CD4-positive, alpha-beta T cell treated with Interleukin-17A for 1 hour (primary cell): ENCODE data around the gene IQSEC3.
A peak's percentile ranks its signal among the peaks of the same experiment; 100 is the strongest.
"Not testable (repeated sequence)": the region's sequence is repeated elsewhere in the genome, so short reads cannot be mapped to it uniquely, and the experiment has no call there.

ENCODE experiments used
- DNase-seq: peaks from one replicate; pipeline ENCODE4 v3.0.0-alpha.2; 2020

Gene IQSEC3

GRCh38 chr12:115518-115917, 49.0 kb downstream of the IQSEC3 start:
- no peak for DNase-seq

DNA sequence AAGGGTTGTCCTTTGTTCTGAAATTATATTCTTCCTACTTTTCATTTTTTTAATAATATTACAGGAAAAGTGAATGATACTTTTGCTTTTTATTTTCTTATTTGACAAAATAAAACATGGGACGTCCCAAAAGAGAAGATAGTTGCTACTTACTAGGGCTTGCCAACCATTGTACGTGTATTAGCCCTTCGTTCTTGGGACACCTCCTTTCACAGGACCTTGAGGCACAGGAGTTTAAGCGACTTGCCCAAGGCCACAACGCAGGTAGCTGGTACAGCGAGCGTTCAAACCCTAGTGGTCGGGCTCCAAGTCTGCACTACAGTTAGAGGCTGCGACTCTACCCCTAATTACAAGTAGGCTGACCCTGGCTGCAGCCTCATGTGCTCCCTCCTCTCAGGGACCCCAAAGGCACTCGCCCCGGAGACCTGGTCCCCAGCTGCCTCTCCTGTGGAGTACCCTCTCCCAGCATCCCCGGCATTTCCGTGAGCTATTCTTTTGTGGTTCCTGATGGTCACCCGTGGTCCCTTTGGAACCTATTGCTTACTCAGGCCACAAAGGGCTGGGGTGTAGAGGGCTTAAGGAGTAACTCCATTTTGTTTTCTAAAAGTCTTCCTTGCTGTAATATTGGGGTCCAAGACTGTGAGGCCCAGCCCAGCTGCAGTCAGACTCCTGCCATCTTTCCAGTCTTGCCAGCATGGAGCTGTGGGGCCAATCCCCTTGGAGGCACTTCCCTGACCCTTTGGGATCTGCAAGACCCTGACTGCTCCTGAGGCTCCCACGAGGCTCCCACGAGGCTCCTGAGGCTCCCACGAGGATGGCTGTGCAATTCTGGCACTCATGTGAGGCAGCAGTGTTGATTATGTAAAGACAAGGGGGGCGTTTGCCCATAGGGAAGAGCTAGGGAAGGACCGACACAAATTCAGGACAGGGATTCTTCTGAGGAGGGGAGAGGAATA, 49.7 kb downstream of the IQSEC3 start:
- DNase-seq: no peak

GRCh38 chr12:117311-117710, 50.7 kb downstream of the IQSEC3 start:
- no peak for DNase-seq

DNA sequence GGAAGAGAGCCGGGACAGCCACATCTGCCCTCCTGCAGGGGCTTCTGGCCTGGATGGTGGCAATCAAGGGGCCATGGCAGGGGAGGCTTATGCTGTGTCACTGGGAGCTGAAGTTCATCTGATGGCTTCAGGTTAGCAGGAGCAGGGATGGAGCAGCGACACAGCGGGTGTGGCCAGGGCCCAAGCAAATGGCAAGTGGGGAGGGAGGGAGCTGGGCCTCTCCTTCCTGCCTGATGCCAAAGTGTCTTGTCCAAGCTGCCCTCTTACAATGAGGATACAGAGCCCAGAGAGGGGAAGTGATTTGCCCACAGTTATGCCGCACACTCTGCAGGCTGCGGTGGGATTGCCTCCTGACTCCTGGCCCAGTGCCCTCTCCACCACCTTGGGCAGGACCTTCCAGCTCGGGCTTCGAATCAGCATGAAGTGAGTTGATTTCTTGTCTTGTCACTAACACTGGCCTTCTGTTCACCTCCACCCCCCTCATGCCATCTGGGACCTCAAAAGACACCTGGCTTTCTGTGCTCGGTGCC, 51.3 kb downstream of the IQSEC3 start:
- DNase-seq: no peak

GRCh38 chr12:118591-118990, 52.0 kb downstream of the IQSEC3 start:
- DNase-seq: no peak

DNA sequence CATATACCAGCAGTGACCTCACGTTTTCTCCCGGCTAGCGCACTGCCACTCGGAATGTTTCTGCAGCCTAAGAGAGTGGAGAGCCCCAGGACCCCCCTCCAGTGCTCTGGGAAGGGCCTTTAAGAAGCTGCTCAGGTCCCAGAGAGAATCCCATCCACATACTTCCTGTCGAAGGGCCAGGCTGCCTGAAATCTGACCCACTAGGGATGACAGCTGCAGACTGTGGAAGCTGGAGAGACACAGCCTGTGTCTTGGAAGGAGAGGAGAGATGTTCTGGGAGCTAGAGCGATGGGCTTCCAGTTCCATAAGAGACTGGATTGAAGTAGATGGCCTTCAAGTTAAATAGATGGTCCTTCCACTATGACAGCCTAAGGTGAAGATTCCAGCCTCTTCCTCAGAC, 54.4 kb downstream of the IQSEC3 start:
- DNase-seq: no peak

DNA sequence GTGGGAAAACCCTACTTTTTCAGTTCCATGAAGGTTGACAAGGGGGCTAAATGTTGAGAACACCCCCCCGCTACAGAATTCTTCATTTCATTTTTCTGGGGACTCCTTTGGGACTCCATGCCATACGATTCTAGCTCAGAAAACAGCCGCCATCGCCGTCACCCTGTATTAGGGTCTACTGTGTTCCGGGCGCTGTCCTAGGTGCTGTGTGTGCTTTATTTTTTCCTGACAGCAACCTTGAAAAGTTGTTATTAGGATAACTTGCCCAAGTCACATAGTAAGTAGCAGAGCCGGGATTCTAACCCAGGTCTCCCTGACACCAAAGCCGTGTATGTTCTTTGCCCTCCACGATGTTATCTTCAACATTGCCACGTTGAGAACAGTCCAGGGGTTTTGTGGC, 55.1 kb downstream of the IQSEC3 start:
- no peak for DNase-seq

GRCh38 chr12:125075-125474, 58.5 kb downstream of the IQSEC3 start:
- DNase-seq: no peak

GRCh38 chr12:125566-125965, 59.0 kb downstream of the IQSEC3 start:
- no peak for DNase-seq

- peak; percentile 15 for DNase-seq
These were observed 61.5 kb downstream of the IQSEC3 start for GRCh38 chr12:128079-128478.

DNA sequence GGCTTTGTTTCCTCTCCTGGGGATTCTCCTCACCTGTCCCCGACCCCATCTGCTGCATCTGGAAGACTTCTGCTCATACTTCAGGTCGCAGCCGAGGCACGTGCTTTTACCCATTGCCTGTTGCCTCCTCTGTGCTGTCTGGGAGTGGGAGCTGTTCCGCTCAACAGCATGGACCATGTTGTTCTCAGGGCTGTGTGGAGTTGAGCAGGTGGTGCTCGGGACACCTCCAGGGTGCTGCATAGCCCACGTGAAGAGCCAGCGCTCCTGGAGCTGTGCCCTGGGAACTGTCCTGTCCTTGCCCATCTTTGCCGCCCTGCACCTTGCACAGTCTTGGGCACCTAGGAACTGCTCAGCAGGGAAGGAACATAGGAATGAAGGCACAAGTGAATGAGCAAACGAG, 62.4 kb downstream of the IQSEC3 start:
- DNase-seq: no peak

DNA sequence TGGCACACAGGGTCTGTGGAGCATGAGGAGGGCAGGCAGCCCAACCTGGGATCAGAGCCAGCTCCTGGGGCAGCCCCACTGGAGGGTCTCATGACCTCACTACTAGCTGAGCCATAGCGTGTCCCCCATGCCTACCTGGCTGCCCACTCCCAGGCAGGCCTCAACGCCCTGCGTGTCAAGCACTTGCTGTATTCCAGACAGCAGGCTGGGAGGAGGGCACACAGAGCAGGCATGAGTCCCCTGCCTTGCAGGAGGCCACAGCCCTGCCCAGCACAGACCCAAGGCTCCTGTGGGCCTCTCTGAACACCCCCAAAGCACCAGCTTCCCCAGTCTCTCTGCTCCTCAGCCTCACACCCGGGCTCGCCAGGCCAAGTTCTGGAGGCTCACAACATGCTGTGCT, 64.0 kb downstream of the IQSEC3 start:
- no peak for DNase-seq

DNA sequence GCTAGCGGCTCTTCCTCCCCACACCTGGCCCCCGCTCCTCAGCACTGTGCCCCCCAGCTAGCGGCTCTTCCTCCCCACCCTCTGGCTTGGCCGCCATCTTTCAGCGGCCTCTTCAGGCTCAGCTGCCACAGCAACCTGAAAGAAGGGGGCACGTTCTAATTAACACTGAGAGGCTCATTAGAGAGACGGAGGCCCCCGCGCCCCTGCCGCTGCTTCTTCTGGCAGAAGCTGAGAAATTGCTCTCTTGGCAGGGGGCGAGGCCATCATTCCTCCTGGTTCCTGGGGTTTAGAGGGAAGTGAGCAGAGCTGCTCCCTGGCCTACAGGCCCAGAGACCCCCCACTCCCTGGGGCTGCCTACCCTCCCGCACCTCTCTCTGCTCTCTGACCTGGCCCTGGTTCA, 64.4 kb downstream of the IQSEC3 start:
- no peak for DNase-seq

DNA sequence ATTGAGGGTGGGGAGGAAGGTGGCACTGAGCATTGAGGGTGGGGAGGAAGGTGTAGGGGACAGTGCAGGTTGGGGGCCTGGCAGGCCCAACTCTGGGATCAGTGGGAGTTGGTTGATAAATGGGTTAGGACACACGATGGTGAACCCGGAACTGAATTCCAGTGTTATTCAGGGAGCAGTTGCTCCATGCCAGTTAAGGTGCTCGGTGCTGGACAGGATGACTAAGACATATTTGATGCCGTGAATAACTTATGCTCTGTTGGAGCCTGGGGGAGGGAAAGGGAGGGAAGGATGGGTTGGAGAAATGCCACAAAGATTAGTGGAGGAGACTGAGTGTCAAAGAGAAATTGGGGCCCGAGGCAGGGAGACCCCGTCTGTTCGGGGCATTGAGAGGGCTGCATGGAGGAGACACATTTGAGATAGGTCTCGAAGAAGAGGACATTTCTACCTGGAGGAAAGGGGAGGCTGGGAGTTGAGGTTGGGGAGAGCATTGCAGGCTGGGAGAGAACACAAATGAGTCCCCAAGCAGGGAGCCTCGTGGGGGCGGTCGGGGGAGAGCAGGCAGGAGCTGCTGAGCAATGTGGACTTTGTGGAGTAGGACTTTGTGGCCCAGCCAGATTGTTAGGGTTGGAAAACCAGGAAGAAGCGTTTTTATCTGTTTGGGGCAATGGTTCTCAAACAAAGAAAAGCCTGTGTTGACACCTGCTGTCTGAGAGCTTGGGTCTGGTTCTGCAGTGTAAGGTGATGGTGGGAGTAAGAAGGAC, 65.3 kb downstream of the IQSEC3 start:
- DNase-seq: no peak

- DNase-seq: not testable (repeated sequence)
These were observed 67.2 kb downstream of the IQSEC3 start for GRCh38 chr12:133616-134232.

DNA sequence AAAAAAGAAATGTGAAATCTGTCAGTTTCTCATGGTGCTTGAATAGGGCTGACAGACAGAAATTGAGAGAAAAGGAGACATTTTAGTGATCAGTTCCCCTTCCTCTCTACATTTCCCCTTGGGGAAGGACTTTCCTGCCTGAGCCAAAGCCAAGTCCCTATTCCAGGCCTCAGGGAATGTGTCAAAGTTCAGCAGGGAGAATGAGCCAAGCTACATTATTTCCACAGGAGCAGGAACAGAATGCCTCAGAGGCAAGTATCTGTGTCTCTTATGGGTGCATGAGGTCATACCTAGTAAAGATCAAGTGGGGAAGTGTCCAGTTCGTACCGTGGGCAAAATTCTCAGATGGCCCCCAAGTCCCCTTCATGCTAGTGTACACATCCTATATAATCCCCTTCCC, 68.6 kb downstream of the IQSEC3 start:
- no peak for DNase-seq

DNA sequence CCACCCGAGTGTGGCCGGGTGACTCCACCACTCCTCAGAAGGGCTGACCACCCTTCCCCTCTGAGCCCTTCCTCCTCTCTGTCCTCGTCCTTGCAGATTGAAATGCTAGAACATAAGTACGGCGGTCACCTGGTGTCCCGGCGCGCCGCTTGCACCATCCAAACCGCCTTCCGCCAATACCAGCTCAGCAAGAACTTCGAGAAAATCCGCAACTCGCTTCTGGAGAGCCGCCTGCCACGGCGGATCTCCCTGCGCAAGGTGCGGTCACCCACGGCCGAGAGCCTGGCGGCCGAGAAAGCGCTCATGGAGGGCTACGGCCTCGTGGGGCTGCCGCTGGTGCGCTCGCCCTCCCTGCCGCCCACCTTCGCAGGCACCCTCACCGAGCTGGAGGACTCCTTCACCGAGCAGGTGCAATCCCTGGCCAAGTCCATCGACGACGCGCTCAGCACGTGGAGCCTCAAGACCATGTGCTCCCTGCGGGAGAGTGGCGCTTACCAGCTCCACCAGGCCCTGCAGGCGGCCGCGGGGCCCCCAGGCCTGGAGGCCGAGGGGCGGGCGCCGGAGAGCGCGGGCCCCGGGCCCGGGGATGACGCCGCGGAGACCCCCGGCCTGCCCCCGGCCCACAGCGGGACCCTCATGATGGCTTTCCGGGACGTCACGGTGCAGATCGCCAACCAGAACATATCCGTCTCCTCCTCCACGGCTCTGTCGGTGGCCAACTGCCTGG, 71.8 kb downstream of the IQSEC3 start:
- no peak for DNase-seq

GRCh38 chr12:138898-139534, 72.4 kb downstream of the IQSEC3 start:
- no peak for DNase-seq

- no peak for DNase-seq
These were observed 73.0 kb downstream of the IQSEC3 start for GRCh38 chr12:139585-139984.

- DNase-seq: no peak
These were observed 73.6 kb downstream of the IQSEC3 start for GRCh38 chr12:140162-140561.

DNA sequence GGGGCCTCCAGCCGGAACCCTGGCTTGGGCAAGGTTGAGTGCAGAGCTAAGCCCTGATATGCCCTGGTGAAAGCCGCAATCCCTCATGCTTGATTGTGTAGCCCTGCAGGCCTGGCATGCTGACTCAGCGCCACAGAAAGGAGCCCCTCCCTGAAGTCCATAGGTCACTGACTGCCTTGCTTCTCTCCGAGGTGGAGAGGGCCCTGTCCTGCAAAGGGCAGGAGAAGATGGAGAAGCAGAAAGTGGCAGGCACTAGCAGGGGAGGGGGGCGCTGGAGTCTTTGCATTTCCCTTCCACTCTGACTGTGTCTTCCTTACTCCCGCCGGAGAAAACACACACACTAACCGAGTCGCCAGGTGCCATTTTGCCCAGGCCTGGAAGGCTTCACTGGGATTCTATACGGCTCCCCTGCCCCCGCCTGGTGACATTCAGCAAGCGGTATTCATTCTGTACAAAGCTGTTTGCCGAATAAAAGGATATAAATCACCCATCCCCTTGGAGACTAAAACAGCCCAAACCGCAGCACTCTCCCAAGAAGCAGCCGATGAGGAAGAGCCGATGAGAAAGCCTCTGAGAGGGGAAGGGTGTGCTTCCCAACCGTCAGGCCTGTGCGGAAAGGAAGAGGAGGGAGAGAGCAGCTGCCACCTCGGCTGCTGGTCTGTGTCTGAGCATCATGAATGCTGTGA, 77.5 kb downstream of the IQSEC3 start:
- no peak for DNase-seq
